Neural progenitor cell (in vitro differentiated cells): Measurements from ENCODE around the gene IFNAR1. TPM values are rescaled to one million over a fixed set of nuclear protein-coding genes. Genes with fewer than 3 reads are reported as not detected.

Source experiments
- DNase-seq: peaks from one replicate; pipeline ENCODE4 v3.0.0-alpha.2; 2016; ENCODE audit warnings: low spot score
- H2AFZ ChIP-seq: fragments of 200-600 bp; sonication (generic); replicated peaks from 2 replicates; pipeline ENCODE4 v1.6.1; 2016; ENCODE audit warnings: antibody characterized with exemption
- H3F3A ChIP-seq: fragments of 200-600 bp; sonication (generic); 2 replicates; pipeline ENCODE4 v1.6.1; 2016; ENCODE audit warnings: antibody characterized with exemption, low read depth
- H3K27ac ChIP-seq: fragments of 200-600 bp; sonication (generic); 2 replicates; pipeline ENCODE4 v1.5.1; 2016; ENCODE audit warnings: mild to moderate bottlenecking
- H3K27me3 ChIP-seq: fragments of 200-600 bp; sonication (generic); 2 replicates; pipeline ENCODE4 v1.6.1; 2016; ENCODE audit warnings: mild to moderate bottlenecking, moderate library complexity
- H3K36me3 ChIP-seq: fragments of 200-600 bp; sonication (generic); 2 replicates; pipeline ENCODE4 v1.5.1; 2016
- H3K4me1 ChIP-seq: fragments of 200-600 bp; sonication (generic); 2 replicates; pipeline ENCODE4 v1.6.1; 2016; ENCODE audit warnings: mixed run types
- H3K4me2 ChIP-seq: fragments of 200-600 bp; sonication (generic); 2 replicates; pipeline ENCODE4 v1.6.1; 2016
- H3K4me3 ChIP-seq: fragments of 200-600 bp; sonication (generic); 2 replicates; pipeline ENCODE4 v1.5.1; 2016
- H3K79me2 ChIP-seq: fragments of 200-600 bp; sonication (generic); 2 replicates; pipeline ENCODE4 v1.6.1; 2016; ENCODE audit warnings: low read depth
- H3K9ac ChIP-seq: fragments of 200-600 bp; sonication (generic); 2 replicates; pipeline ENCODE4 v1.6.1; 2016
- H3K9me3 ChIP-seq: fragments of 200-600 bp; sonication (generic); 2 replicates; pipeline ENCODE4 v1.5.1; 2016; ENCODE audit warnings: low read depth
- H4K20me1 ChIP-seq: fragments of 200-600 bp; sonication (generic); 2 replicates; pipeline ENCODE4 v1.6.1; 2016; ENCODE audit warnings: low read depth
- H3K27ac Mint-ChIP-seq: 3 replicates; pipeline ENCODE4 v1.8.0; 2021; ENCODE audit warnings: mixed read lengths
- H3K27me3 Mint-ChIP-seq: 2 replicates; pipeline ENCODE4 v1.8.0; 2022; ENCODE audit warnings: low read depth, mild to moderate bottlenecking, inconsistent platforms, moderate library complexity, mixed read lengths; ENCODE audit not compliant: insufficient read depth
- H3K36me3 Mint-ChIP-seq: 3 replicates; pipeline ENCODE4 v1.8.0; 2021; ENCODE audit warnings: mixed read lengths
- H3K4me1 Mint-ChIP-seq: 3 replicates; pipeline ENCODE4 v1.8.0; 2021; ENCODE audit warnings: mixed read lengths
- H3K4me3 Mint-ChIP-seq: 3 replicates; pipeline ENCODE4 v1.8.0; 2021; ENCODE audit warnings: mild to moderate bottlenecking, moderate library complexity, mixed read lengths
- H3K9me3 Mint-ChIP-seq: 3 replicates; pipeline ENCODE4 v1.8.0; 2020; ENCODE audit warnings: mixed read lengths
- CTCF ChIP-seq: fragments of 200-600 bp; sonication (generic); IDR thresholded peaks from 2 replicates; pipeline ENCODE4 v1.5.1; 2017; ENCODE audit warnings: antibody characterized with exemption, mild to moderate bottlenecking
- EZH2 ChIP-seq: fragments of 200-600 bp; sonication (generic); IDR thresholded peaks from 2 replicates; pipeline ENCODE4 v1.6.1; 2017; ENCODE audit warnings: antibody characterized with exemption, mild to moderate bottlenecking, moderate library complexity
- EZH2phosphoT487 ChIP-seq: fragments of 200-600 bp; sonication (generic); IDR thresholded peaks from 2 replicates; pipeline ENCODE4 v1.6.1; 2017; ENCODE audit warnings: antibody characterized with exemption
- total RNA-seq: library from RNA; depleted of rRNA; stranded (reverse); fragments of >200 nt; gene quantifications from 2 replicates; pipeline ENCODE4 v1.2.3, GENCODE V29; 2015; ENCODE audit warnings: low replicate concordance

Gene IFNAR1
- total RNA-seq, 1 donor from 2014 or later: 9.5 TPM

- Histone ChIP-seq H3K9me3 (peaks cover 7% of the 10 kb centered on the region), H3F3A (peaks cover 25% of the 10 kb centered on the region), H3K4me1 (peaks cover 14% of the 10 kb centered on the region), H3K27me3 (no peaks in the 10 kb centered on the region), H2AFZ (no peak overlapping the region), H3K9ac (no peak overlapping the region), H3K4me2 (no peak overlapping the region), H4K20me1 (no peaks in the 10 kb centered on the region), H3K27ac (no peak overlapping the region), H3K79me2 (no peaks in the 10 kb centered on the region), H3K4me3 (no peak overlapping the region), H3K36me3 (no peaks in the 10 kb centered on the region)
- no peak overlapping the region for H3K27ac Mint-ChIP-seq
- H3K4me1 Mint-ChIP-seq: no peaks in the 10 kb centered on the region
- no peak for DNase-seq
- no peak for TF ChIP-seq EZH2
- no peak for TF ChIP-seq EZH2phosphoT487
- no peak for TF ChIP-seq CTCF
- H3K4me3 Mint-ChIP-seq: no peak overlapping the region
- peaks cover 21% of the 10 kb centered on the region for H3K9me3 Mint-ChIP-seq
- H3K27me3 Mint-ChIP-seq: peaks cover 5% of the 10 kb centered on the region
- peaks cover 2% of the 10 kb centered on the region for H3K36me3 Mint-ChIP-seq
These were observed 15.9 kb upstream of the IFNAR1 start for GRCh38 chr21:33308586-33309490.

- H4K20me1 ChIP-seq: no peaks in the 10 kb centered on the region
- no peak for TF ChIP-seq CTCF
- no peak for TF ChIP-seq EZH2phosphoT487
- no peak for TF ChIP-seq EZH2
- H3K79me2 ChIP-seq: no peaks in the 10 kb centered on the region
- no peaks in the 10 kb centered on the region for H3K27me3 ChIP-seq
- DNase-seq: no peak
- H3K4me1 ChIP-seq: peaks cover 14% of the 10 kb centered on the region
- H3K27ac ChIP-seq: no peak overlapping the region
- no peak overlapping the region for H2AFZ ChIP-seq
- H3K36me3 ChIP-seq: no peaks in the 10 kb centered on the region
- H3K9me3 ChIP-seq: peaks cover 8% of the 10 kb centered on the region
- no peak overlapping the region for H3K4me3 ChIP-seq
- peaks cover 9% of the 10 kb centered on the region for H3K27me3 Mint-ChIP-seq
- peaks cover 19% of the 10 kb centered on the region for H3F3A ChIP-seq
- no peak overlapping the region for H3K4me3 Mint-ChIP-seq
- no peak overlapping the region for H3K9ac ChIP-seq
- no peak overlapping the region for H3K4me2 ChIP-seq
- H3K9me3 Mint-ChIP-seq: peaks cover 23% of the 10 kb centered on the region
- H3K27ac Mint-ChIP-seq: no peak overlapping the region
- peaks cover 2% of the 10 kb centered on the region for H3K36me3 Mint-ChIP-seq
- no peaks in the 10 kb centered on the region for H3K4me1 Mint-ChIP-seq
These were observed 15.0 kb upstream of the IFNAR1 start for GRCh38 chr21:33309778-33310177.

GRCh38 chr21:33312121-33312520, 12.6 kb upstream of the IFNAR1 start:
- H3K4me1 Mint-ChIP-seq: no peaks in the 10 kb centered on the region
- Histone ChIP-seq H2AFZ (no peak overlapping the region), H3K27me3 (no peaks in the 10 kb centered on the region), H3K9me3 (peaks cover 8% of the 10 kb centered on the region), H3K4me3 (no peak overlapping the region), H4K20me1 (no peaks in the 10 kb centered on the region), H3K79me2 (no peaks in the 10 kb centered on the region), H3K4me1 (peaks cover 14% of the 10 kb centered on the region), H3K4me2 (no peak overlapping the region), H3K9ac (no peak overlapping the region), H3F3A (peaks cover 19% of the 10 kb centered on the region), H3K36me3 (no peaks in the 10 kb centered on the region), H3K27ac (peak overlapping the region; percentile 66)
- H3K27me3 Mint-ChIP-seq: peaks cover 11% of the 10 kb centered on the region
- no peak for DNase-seq
- H3K36me3 Mint-ChIP-seq: peaks cover 2% of the 10 kb centered on the region
- no peak for TF ChIP-seq EZH2phosphoT487
- no peak for TF ChIP-seq CTCF
- TF ChIP-seq EZH2: no peak
- no peak overlapping the region for H3K4me3 Mint-ChIP-seq
- H3K9me3 Mint-ChIP-seq: peaks cover 23% of the 10 kb centered on the region
- no peak overlapping the region for H3K27ac Mint-ChIP-seq
